ENCODE measurements around the gene FGF4.

FGF4 gene

GRCh38 chr11:69726481-69726880, 48.7 kb downstream of the FGF4 start:
- DNase-seq (ENCODE audit: low read depth in 2 of 2) = no peak

DNA sequence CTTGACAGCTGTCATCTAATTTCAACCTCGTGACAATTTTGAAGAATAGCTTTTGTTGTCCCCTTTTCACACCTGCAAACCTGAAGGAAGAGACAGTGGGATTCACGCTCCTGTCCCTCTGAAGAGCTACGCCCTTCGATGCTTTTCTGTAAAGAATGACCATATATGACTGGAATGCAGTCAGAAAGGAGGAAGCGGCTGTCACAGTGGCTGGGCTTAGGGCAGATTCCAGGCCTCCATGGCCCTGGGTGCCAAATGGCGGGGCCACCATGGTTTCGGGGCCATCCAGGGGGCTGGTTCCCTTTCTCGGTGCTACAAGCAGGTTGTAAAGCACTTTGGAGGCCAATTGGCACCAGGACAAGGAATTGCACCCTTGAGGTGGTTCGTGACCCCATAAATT, 49.1 kb downstream of the FGF4 start:
- no peak for DNase-seq (ENCODE audit: low read depth in 2 of 2)

GRCh38 chr11:69721745-69722144, 53.4 kb downstream of the FGF4 start:
- no peak for DNase-seq (ENCODE audit: low read depth in 2 of 2)

DNA sequence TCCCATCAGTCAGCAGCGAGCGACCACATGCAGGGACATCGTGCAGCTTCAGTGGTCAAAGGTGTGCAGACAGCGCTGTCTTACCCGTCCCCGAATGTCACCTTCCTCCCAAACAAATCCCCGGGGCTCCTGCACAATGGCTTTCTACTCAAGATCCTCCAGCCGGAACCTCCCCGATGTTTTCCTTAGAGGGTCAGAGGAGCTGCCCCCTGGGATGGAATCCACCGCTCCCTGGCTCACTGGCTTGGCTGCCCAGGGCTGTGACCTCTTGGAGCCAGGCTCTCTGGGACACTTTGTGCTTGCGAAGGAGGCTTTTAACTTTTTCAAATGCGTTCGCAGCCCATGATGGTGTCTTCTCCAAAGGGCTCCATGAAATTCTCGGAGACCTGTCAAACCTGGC, 54.0 kb downstream of the FGF4 start:
- no peak for DNase-seq (ENCODE audit: low read depth in 2 of 2)
